Esophagus muscularis mucosa (tissue), 4 donors: ENCODE data around the gene PGBD5. TPM values are rescaled to one million over a fixed set of nuclear protein-coding genes. Genes with fewer than 3 reads are reported as not detected.

Experiments
- DNase-seq: peaks from one replicate; pipeline ENCODE4 v3.0.0-alpha.2; 2017; ENCODE audit errors: extremely low spot score
- H3K27ac ChIP-seq, 4 donors: fragments of 200-600 bp; sonication (generic); replicated peaks in 1 of 4; 1 replicate in 3 of 4; 2 replicates in 1 of 4; pipeline ENCODE4 v1.5.1; 2016 to 2019; ENCODE audit warnings: mild to moderate bottlenecking in 1 of 4
- H3K27me3 ChIP-seq, 4 donors: fragments of 200-600 bp; sonication (generic); one replicate each; pipeline versions ENCODE4 v1.5.1 to v1.6.0; 2016 to 2019
- H3K36me3 ChIP-seq, 4 donors: fragments of 200-600 bp; sonication (generic); one replicate each; pipeline ENCODE4 v1.5.1; 2016 to 2019
- H3K4me1 ChIP-seq, 4 donors: fragments of 200-600 bp; sonication (generic); one replicate each; pipeline ENCODE4 v1.5.1; 2016 to 2019
- H3K4me3 ChIP-seq, 4 donors: fragments of 200-600 bp; sonication (generic); 1 replicate in 2 of 4; 2 replicates in 2 of 4; pipeline ENCODE4 v1.5.1; 2016 to 2019; ENCODE audit warnings: mild to moderate bottlenecking in 4 of 4, moderate library complexity in 1 of 4
- H3K9me3 ChIP-seq, 4 donors: fragments of 200-600 bp; sonication (generic); 1 replicate in 3 of 4; 2 replicates in 1 of 4; pipeline ENCODE4 v1.5.1; 2016 to 2019
- EP300 ChIP-seq: sonication (generic); formaldehyde crosslinking; IDR thresholded peaks from one replicate; pipeline ENCODE4 v1.6.1; 2017; ENCODE audit warnings: antibody characterized with exemption
- POLR2A ChIP-seq: fragments of 450-650 bp; IDR thresholded peaks from one replicate; pipeline ENCODE4 v1.6.1; 2017; ENCODE audit warnings: antibody characterized with exemption, moderate library complexity, mild to moderate bottlenecking, low read depth
- POLR2AphosphoS5 ChIP-seq, 2 donors: sonication (generic); formaldehyde crosslinking; IDR thresholded peaks; one replicate each; pipeline ENCODE4 v1.6.1; 2017; ENCODE audit warnings: antibody characterized with exemption in 2 of 2
- WGBS: methylation state at CpG from one replicate; pipeline ENCODE4 v1.1.5; 2018; 5-methylcytosine and 5-hydroxymethylcytosine counted together
- intact Hi-C: fragments of 100-400 bp; cut with DNase I; formaldehyde crosslinking; loops from one replicate; pipeline ENCODE4 v1.15.1; 2023
- total RNA-seq, 4 donors: library from RNA; depleted of rRNA; stranded (reverse); fragments of >200 nt; gene quantifications; one replicate each; pipeline versions ENCODE4 v1.1.0 to v1.2.1, GENCODE V29; 2016
- TF ChIP-seq, protein P1 (sequence below), 3 experiments: fragments of 200-600 bp in 2 of 3; fragments of 450-650 bp in 1 of 3; sonication (generic) in 2 of 3; IDR thresholded peaks; one replicate each; pipeline ENCODE4 v1.5.1; 2017 to 2019; ENCODE audit warnings: antibody characterized with exemption in 3 of 3, mild to moderate bottlenecking in 2 of 3, moderate library complexity in 1 of 3

PGBD5 gene
- total RNA-seq, 4 donors from 2014 or later = 0.19 to 1.2 (median 0.62) TPM

DNA sequence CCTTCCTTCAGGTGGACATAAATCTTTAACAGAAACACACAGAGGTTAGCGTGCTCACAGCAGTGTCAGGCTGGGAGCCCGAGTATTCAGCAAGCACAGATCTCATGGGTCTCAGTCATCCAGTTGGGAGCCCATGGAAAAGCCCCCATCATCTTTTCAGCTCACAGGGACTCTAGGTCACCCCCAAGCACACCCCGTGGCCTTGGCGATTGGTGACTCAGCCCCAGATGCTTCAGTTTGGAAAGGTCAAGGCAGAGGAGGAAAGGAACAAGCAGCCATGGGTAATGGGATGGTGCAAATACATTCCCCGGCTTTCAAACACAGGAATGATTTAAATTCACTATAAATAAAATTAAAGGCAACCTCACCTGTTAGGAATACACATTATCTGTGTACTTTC is 88.9 kb downstream of the PGBD5 start:
- 77% methylated on average over 5 of the region's 5 CpGs for WGBS
- TF ChIP-seq POLR2A = no peak
- no peak for TF ChIP-seq POLR2AphosphoS5 (IDR thresholded peaks at IDR 0.05)
- no peak for TF ChIP-seq EP300
- TF ChIP-seq, protein P1, sequence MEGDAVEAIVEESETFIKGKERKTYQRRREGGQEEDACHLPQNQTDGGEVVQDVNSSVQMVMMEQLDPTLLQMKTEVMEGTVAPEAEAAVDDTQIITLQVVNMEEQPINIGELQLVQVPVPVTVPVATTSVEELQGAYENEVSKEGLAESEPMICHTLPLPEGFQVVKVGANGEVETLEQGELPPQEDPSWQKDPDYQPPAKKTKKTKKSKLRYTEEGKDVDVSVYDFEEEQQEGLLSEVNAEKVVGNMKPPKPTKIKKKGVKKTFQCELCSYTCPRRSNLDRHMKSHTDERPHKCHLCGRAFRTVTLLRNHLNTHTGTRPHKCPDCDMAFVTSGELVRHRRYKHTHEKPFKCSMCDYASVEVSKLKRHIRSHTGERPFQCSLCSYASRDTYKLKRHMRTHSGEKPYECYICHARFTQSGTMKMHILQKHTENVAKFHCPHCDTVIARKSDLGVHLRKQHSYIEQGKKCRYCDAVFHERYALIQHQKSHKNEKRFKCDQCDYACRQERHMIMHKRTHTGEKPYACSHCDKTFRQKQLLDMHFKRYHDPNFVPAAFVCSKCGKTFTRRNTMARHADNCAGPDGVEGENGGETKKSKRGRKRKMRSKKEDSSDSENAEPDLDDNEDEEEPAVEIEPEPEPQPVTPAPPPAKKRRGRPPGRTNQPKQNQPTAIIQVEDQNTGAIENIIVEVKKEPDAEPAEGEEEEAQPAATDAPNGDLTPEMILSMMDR (IDR thresholded peaks at IDR 0.05) = no peak

GRCh38 chr1:230335861-230336522 is 90.1 kb downstream of the PGBD5 start:
- Histone ChIP-seq H3K9me3 (no peaks in the 10 kb centered on the region), H3K4me1 (peaks cover 0 to 13% (median 5%) of the 10 kb centered on the region in 4 donors), H3K36me3 (no peaks in the 10 kb centered on the region), H3K4me3 (no peak overlapping the region), H3K27ac (no peak overlapping the region), H3K27me3 (peaks cover 0 to 10% (median 0%) of the 10 kb centered on the region in 4 donors)
- no peak for DNase-seq
- TF ChIP-seq POLR2A (no peak), EP300 (no peak), POLR2AphosphoS5 (IDR thresholded peaks at IDR 0.05) (no peak)
- TF ChIP-seq, protein P1 (IDR thresholded peaks at IDR 0.05) = no peak
- 68% methylated on average over 12 of the region's 12 CpGs for WGBS
- intact Hi-C loops = no loop called here

More for the DNA sequence above, 88.9 kb downstream of the PGBD5 start:
- peaks cover 0 to 7% (median 0%) of the 10 kb centered on the region in 4 donors for H3K27me3 ChIP-seq
- no peak overlapping the region for H3K4me3 ChIP-seq
- H3K9me3 ChIP-seq = no peaks in the 10 kb centered on the region
- intact Hi-C loops = no loop called here
- H3K4me1 ChIP-seq = peaks cover 0 to 13% (median 5%) of the 10 kb centered on the region in 4 donors
- H3K27ac ChIP-seq = no peak overlapping the region
- no peaks in the 10 kb centered on the region for H3K36me3 ChIP-seq
- DNase-seq = no peak

DNA sequence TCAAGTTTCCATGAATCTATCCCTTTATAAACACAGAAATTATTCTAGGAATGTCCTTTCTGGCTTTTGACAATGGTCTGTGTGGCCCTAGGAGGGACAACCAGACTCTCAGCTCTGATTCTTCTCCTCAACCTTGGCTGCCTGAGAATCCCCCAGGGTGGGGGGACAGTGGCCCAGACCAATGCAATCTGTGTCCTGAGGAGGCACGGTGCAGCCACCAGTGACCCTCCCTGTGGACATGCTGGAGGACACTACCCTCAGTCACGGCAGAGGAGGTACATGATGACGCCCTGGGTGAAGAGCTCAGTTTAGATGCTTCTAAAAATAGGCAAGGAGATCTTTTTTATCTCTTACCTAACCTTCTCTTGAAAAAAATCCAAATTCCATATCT is 91.7 kb downstream of the PGBD5 start:
- Histone ChIP-seq H3K36me3 (no peaks in the 10 kb centered on the region), H3K27ac (no peak overlapping the region), H3K27me3 (peaks cover 0 to 10% (median 0%) of the 10 kb centered on the region in 4 donors), H3K9me3 (no peaks in the 10 kb centered on the region), H3K4me3 (no peak overlapping the region), H3K4me1 (peaks cover 0 to 13% (median 5%) of the 10 kb centered on the region in 4 donors)
- DNase-seq = no peak
- TF ChIP-seq, protein P1 (IDR thresholded peaks at IDR 0.05) = no peak
- no peak for TF ChIP-seq POLR2AphosphoS5 (IDR thresholded peaks at IDR 0.05)
- TF ChIP-seq EP300 = no peak
- TF ChIP-seq POLR2A = no peak
- WGBS = 64% methylated on average over 3 of the region's 3 CpGs
- intact Hi-C loops = no loop called here

DNA sequence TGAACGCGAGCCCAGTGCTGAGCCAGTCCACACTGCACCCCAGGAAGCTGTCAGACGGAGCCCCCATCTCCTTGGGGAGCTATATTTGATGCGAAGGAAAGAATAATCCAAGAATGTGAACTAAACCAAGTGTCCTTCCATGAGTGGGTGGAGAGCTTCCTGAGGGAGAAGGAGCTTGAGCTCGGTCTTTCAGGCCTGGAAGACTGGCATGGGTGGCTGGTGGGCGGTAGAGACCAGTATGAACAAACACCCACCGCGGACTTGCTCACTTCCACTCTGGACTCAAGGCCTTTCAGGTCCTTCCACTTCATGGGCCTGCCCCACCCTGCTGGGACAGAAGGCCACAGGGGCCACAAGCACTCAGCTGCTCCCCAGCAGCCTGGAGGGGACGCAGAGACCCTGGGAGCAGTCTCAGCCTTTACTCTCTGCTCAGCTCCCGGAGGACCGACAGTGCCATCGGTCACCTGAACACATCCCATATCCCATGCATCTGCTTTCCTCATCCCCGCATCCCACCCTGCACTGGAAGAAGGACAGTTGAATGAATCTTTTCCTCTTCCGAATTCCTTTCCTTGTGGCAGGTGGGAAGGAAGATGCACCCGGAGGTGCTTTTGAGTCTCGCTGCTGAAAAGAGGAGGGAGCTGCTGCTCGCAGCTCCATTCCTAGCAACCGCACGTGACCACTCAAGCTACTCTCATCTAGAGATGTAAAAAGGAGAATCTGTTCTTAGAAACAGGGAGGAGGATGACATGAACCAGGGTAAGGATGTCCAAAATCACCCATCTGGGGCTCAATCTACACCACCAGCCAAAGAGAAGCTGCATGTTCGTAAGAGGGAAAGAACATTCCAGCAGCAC is 92.3 kb downstream of the PGBD5 start:
- Histone ChIP-seq H3K4me3 (no peak overlapping the region), H3K9me3 (no peaks in the 10 kb centered on the region), H3K4me1 (peaks cover 0 to 13% (median 5%) of the 10 kb centered on the region in 4 donors), H3K36me3 (no peaks in the 10 kb centered on the region), H3K27ac (no peak overlapping the region), H3K27me3 (peaks cover 0 to 10% (median 0%) of the 10 kb centered on the region in 4 donors)
- TF ChIP-seq, protein P1 (IDR thresholded peaks at IDR 0.05) = no peak
- TF ChIP-seq POLR2AphosphoS5 (IDR thresholded peaks at IDR 0.05) (no peak), POLR2A (no peak), EP300 (no peak)
- intact Hi-C loops = no loop called here
- WGBS = 81% methylated on average over 18 of the region's 20 CpGs
- DNase-seq = no peak
